Left kidney (tissue), 2 donors: ENCODE measurements around the gene COA3. TPM values are rescaled to one million over a fixed set of nuclear protein-coding genes. Genes with fewer than 3 reads are reported as not detected.

ENCODE experiments used
- DNase-seq: peaks from one replicate; pipeline ENCODE4 v3.0.0-alpha.2; 2013
- polyA plus RNA-seq: library from polyadenylated mRNA; unstranded; fragments of 120-200 nt; gene quantifications from one replicate; pipeline ENCODE4 v1.2.1, GENCODE V29; 2013; ENCODE audit not compliant: insufficient read length

Gene COA3
- polyA plus RNA-seq, 1 donor, result 144 TPM

- DNase-seq, result no peak
Measured at GRCh38 chr17:42821176-42821575, 22.7 kb upstream of the COA3 start.

GRCh38 chr17:42819939-42820535, 21.5 kb upstream of the COA3 start:
- DNase-seq, result peak; percentile 43

GRCh38 chr17:42818379-42818778, 19.9 kb upstream of the COA3 start:
- DNase-seq, result no peak

- no peak for DNase-seq
Measured at GRCh38 chr17:42817866-42818265, 19.4 kb upstream of the COA3 start.

- no peak for DNase-seq
Measured at GRCh38 chr17:42814633-42815399, 16.3 kb upstream of the COA3 start.

GRCh38 chr17:42809250-42809649, 10.7 kb upstream of the COA3 start:
- DNase-seq, result no peak

- DNase-seq, result no peak
Measured at GRCh38 chr17:42806249-42806648, 7.7 kb upstream of the COA3 start.

- no peak for DNase-seq
Measured at GRCh38 chr17:42804918-42805367, 6.4 kb upstream of the COA3 start.

GRCh38 chr17:42803074-42803883, 4.8 kb upstream of the COA3 start:
- no peak for DNase-seq

GRCh38 chr17:42798011-42798382, 507 bp downstream of the COA3 start:
- no peak for DNase-seq

GRCh38 chr17:42797067-42798007, 1.2 kb downstream of the COA3 start:
- no peak for DNase-seq

GRCh38 chr17:42796066-42796758, 2.3 kb downstream of the COA3 start:
- no peak for DNase-seq

- no peak for DNase-seq
Measured at GRCh38 chr17:42795465-42795864, 3.0 kb downstream of the COA3 start.

GRCh38 chr17:42795061-42795460, 3.4 kb downstream of the COA3 start:
- DNase-seq, result no peak

- no peak for DNase-seq
Measured at GRCh38 chr17:42792545-42792944, 6.0 kb downstream of the COA3 start.

GRCh38 chr17:42791948-42792347, 6.6 kb downstream of the COA3 start:
- DNase-seq, result no peak

- DNase-seq, result no peak
Measured at GRCh38 chr17:42787266-42787665, 11.2 kb downstream of the COA3 start.

- no peak for DNase-seq
Measured at GRCh38 chr17:42784811-42785592, 13.5 kb downstream of the COA3 start.

GRCh38 chr17:42784409-42784808, 14.1 kb downstream of the COA3 start:
- no peak for DNase-seq

- no peak for DNase-seq
Measured at GRCh38 chr17:42783791-42784138, 14.7 kb downstream of the COA3 start.
